ENCODE data around the gene ENTPD7. TPM values are rescaled to one million over a fixed set of nuclear protein-coding genes. Genes with fewer than 3 reads are reported as not detected.
A peak's percentile ranks its signal among the peaks of the same experiment; 100 is the strongest.

The ENTPD7 gene
- total RNA-seq, 1 experiment from 2014 or later, result 11.4 TPM

- peak overlapping the region; percentile 91 for H3K27ac Mint-ChIP-seq
- ATAC-seq (peak; percentile 92), DNase-seq (ENCODE audit: low spot score) (peak; percentile 90)
- peaks cover 9% of the 10 kb centered on the region for H3K9me3 Mint-ChIP-seq
- ChIA-PET POLR2A (interaction anchor here (1.3 to 2.6 kb wide), 4 partner anchors 39 to 190 kb away, joined by 6 to 11 read pairs (median 8); partner anchors contain the start of genes COX15, CUTC, ENTPD7 and GOT1), CTCF (interaction anchor here (1.0 to 2.9 kb wide), 9 partner anchors 9 to 374 kb away, joined by 3 to 16 read pairs (median 5); partner anchors contain the start of genes ENTPD7 and GOT1)
- H3K27me3 Mint-ChIP-seq (ENCODE audit: low read depth), result peaks cover 3% of the 10 kb centered on the region; the same call in 1 of the 2 replicates
- no peaks in the 10 kb centered on the region for H3K36me3 Mint-ChIP-seq
- peaks cover 30% of the 10 kb centered on the region for H3K4me1 Mint-ChIP-seq
- H3K4me3 Mint-ChIP-seq, result peak overlapping the region; percentile 81
- TF ChIP-seq MAX (CRISPR knock-in tag; IDR thresholded peaks at IDR 0.05), result peak; percentile 33; the same call in 1 of the 2 replicates
- TF ChIP-seq USF2 (CRISPR knock-in tag; IDR thresholded peaks at IDR 0.05), result no peak
- TF ChIP-seq ZNF423 (CRISPR knock-in tag; IDR thresholded peaks at IDR 0.05), result no peak
- no peak for TF ChIP-seq ELF4 (CRISPR knock-in tag; IDR thresholded peaks at IDR 0.05; ENCODE audit: low read depth)
- no peak for TF ChIP-seq EMX1 (CRISPR knock-in tag; IDR thresholded peaks at IDR 0.05)
- TF ChIP-seq, protein P1, sequence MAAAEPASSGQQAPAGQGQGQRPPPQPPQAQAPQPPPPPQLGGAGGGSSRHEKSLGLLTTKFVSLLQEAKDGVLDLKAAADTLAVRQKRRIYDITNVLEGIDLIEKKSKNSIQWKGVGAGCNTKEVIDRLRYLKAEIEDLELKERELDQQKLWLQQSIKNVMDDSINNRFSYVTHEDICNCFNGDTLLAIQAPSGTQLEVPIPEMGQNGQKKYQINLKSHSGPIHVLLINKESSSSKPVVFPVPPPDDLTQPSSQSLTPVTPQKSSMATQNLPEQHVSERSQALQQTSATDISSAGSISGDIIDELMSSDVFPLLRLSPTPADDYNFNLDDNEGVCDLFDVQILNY (CRISPR knock-in tag; IDR thresholded peaks at IDR 0.05), result peak; percentile 80; the same call in 1 of the 2 replicates
- TF ChIP-seq ATF3 (CRISPR knock-in tag; conservative IDR thresholded peaks at IDR 0.05), result no peak
- TF ChIP-seq, protein P2, sequence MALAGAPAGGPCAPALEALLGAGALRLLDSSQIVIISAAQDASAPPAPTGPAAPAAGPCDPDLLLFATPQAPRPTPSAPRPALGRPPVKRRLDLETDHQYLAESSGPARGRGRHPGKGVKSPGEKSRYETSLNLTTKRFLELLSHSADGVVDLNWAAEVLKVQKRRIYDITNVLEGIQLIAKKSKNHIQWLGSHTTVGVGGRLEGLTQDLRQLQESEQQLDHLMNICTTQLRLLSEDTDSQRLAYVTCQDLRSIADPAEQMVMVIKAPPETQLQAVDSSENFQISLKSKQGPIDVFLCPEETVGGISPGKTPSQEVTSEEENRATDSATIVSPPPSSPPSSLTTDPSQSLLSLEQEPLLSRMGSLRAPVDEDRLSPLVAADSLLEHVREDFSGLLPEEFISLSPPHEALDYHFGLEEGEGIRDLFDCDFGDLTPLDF (CRISPR knock-in tag; IDR thresholded peaks at IDR 0.05), result peak; percentile 69; the same call in 1 of the 2 replicates
- no peak for TF ChIP-seq NR2C2 (CRISPR knock-in tag; IDR thresholded peaks at IDR 0.05)
- TF ChIP-seq, protein P3, sequence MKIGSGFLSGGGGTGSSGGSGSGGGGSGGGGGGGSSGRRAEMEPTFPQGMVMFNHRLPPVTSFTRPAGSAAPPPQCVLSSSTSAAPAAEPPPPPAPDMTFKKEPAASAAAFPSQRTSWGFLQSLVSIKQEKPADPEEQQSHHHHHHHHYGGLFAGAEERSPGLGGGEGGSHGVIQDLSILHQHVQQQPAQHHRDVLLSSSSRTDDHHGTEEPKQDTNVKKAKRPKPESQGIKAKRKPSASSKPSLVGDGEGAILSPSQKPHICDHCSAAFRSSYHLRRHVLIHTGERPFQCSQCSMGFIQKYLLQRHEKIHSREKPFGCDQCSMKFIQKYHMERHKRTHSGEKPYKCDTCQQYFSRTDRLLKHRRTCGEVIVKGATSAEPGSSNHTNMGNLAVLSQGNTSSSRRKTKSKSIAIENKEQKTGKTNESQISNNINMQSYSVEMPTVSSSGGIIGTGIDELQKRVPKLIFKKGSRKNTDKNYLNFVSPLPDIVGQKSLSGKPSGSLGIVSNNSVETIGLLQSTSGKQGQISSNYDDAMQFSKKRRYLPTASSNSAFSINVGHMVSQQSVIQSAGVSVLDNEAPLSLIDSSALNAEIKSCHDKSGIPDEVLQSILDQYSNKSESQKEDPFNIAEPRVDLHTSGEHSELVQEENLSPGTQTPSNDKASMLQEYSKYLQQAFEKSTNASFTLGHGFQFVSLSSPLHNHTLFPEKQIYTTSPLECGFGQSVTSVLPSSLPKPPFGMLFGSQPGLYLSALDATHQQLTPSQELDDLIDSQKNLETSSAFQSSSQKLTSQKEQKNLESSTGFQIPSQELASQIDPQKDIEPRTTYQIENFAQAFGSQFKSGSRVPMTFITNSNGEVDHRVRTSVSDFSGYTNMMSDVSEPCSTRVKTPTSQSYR (CRISPR knock-in tag; IDR thresholded peaks at IDR 0.05), result 0 out of 2 replicates have a peak, but pooled peaks have one; percentile 18
- no peak for TF ChIP-seq PRRX2 (CRISPR knock-in tag; IDR thresholded peaks at IDR 0.05)
- no peak for TF ChIP-seq RELA (CRISPR knock-in tag; IDR thresholded peaks at IDR 0.05; ENCODE audit: borderline replicate concordance)
- no peak for TF ChIP-seq ETV6 (CRISPR knock-in tag; IDR thresholded peaks at IDR 0.05)
- 0 out of 2 replicates have a peak, but pooled peaks have one; percentile 65 for TF ChIP-seq ZNF138 (CRISPR knock-in tag; conservative IDR thresholded peaks at IDR 0.05)
- TF ChIP-seq, protein P4, sequence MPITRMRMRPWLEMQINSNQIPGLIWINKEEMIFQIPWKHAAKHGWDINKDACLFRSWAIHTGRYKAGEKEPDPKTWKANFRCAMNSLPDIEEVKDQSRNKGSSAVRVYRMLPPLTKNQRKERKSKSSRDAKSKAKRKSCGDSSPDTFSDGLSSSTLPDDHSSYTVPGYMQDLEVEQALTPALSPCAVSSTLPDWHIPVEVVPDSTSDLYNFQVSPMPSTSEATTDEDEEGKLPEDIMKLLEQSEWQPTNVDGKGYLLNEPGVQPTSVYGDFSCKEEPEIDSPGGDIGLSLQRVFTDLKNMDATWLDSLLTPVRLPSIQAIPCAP (CRISPR knock-in tag; IDR thresholded peaks at IDR 0.05), result no peak
- 0 out of 2 replicates have a peak, but pooled peaks have one; percentile 53 for TF ChIP-seq NFE2L1 (CRISPR knock-in tag; IDR thresholded peaks at IDR 0.05)
- no peak for TF ChIP-seq NR3C1 (CRISPR knock-in tag; conservative IDR thresholded peaks at IDR 0.05; ENCODE audit: low read depth)
- TF ChIP-seq NFYB (CRISPR knock-in tag; conservative IDR thresholded peaks at IDR 0.05; ENCODE audit: low read depth), result peak; percentile 9
- no peak for TF ChIP-seq USF1 (CRISPR knock-in tag; IDR thresholded peaks at IDR 0.05)
- TF ChIP-seq AR (CRISPR knock-in tag; IDR thresholded peaks at IDR 0.05), result no peak
- TF ChIP-seq, protein P5, sequence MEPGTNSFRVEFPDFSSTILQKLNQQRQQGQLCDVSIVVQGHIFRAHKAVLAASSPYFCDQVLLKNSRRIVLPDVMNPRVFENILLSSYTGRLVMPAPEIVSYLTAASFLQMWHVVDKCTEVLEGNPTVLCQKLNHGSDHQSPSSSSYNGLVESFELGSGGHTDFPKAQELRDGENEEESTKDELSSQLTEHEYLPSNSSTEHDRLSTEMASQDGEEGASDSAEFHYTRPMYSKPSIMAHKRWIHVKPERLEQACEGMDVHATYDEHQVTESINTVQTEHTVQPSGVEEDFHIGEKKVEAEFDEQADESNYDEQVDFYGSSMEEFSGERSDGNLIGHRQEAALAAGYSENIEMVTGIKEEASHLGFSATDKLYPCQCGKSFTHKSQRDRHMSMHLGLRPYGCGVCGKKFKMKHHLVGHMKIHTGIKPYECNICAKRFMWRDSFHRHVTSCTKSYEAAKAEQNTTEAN (CRISPR knock-in tag; IDR thresholded peaks at IDR 0.05), result 0 out of 2 replicates have a peak, but pooled peaks have one; percentile 64
- TF ChIP-seq SMAD4 (CRISPR knock-in tag; IDR thresholded peaks at IDR 0.05), result no peak
Measured at GRCh38 chr10:99620711-99621453, 38.4 kb upstream of the ENTPD7 start.
